Measurements from ENCODE around the gene GIT2. TPM values are rescaled to one million over a fixed set of nuclear protein-coding genes. Genes with fewer than 3 reads are reported as not detected.

GIT2 gene
- total RNA-seq, 1 experiment from 2014 or later, result 21.7 TPM

DNA sequence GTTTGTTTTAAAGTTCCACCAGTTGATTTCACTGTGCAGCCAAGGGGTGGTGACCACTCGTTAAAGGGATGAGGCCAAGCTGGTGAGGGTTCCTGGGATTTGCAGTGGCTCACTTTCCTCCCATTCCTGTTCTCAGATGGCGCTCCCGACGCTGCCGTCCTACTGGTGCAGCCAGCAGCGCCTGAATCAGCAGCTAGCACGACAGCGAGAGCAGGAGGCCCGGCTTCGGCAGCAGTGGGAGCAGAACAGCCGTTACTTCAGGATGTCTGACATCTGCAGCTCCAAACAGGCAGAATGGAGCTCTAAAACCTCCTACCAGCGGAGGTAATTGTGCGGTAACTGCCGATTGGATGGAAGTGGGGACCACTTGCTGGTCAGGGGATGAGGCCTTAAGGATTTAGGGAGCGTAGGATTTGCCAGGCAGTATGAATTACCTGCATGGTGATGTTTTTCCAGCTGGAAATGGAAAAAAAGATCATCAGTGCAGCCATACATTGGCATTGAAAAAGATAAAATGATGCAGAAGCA lies 93.2 kb downstream of the GIT2 start:
- no peak for DNase-seq (ENCODE audit: low spot score)
- peaks cover 99% of the 10 kb centered on the region for H3K27me3 Mint-ChIP-seq (ENCODE audit: low read depth)
- peaks cover 27% of the 10 kb centered on the region for H3K4me1 Mint-ChIP-seq
- ChIA-PET POLR2A (no interaction called here), CTCF (interaction anchor here (0.6 kb wide), 1 partner anchor 8 kb away, joined by 3 read pairs; no protein-coding TSS in a partner anchor)
- H3K27ac Mint-ChIP-seq, result no peak overlapping the region
- no peak for TF ChIP-seq ZNF423 (CRISPR knock-in tag; IDR thresholded peaks at IDR 0.05)
- H3K36me3 Mint-ChIP-seq, result peaks cover 35% of the 10 kb centered on the region
- H3K4me3 Mint-ChIP-seq, result no peak overlapping the region
- ATAC-seq, result no peak
- H3K9me3 Mint-ChIP-seq, result no peaks in the 10 kb centered on the region

DNA sequence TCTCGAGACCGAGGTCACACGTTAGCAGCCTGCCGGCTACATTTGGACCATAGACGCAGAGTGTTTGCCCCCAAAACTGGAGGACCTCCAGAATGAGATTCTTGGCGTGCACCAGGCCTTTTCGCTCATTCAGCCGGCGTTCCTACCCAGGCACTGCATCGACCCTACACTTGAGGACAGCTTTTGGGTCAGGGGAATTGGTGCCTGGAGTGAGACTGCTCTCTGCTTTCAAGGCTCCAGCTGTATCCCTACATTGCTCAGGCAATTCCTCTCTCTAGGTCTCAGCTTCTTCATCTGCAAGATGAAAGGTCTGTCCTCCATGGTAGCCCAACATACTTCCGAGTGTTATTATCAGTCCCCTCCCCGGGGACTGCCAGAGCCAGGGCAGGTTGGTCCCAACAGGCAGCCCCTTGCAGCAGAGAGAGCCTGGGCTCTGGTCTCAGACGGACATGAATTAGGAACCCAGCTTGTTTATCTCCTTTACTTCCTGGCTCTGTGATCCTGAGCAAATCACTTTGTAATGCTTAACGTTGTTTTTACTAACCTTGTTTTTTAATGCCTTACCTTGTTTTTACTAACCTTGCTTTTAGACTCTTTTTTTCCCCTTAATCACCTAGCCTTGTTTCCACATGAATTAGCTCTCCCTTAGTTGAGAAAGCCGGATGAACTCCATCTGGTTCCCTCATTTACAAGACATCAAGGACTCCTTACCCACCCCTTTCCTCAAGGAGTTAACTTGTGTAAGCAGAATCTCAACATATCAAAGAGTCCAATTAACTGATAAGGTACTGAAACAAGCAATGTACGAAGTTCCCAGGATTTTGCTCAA lies 95.2 kb downstream of the GIT2 start:
- TF ChIP-seq FOXK1 (CRISPR knock-in tag; IDR thresholded peaks at IDR 0.05) (peak; percentile 54; the same call in 1 of the 2 replicates), ZNF416 (CRISPR knock-in tag; IDR thresholded peaks at IDR 0.05) (no peak), ZNF219 (CRISPR knock-in tag; IDR thresholded peaks at IDR 0.05; ENCODE audit: borderline replicate concordance) (no peak), SOX15 (CRISPR knock-in tag; IDR thresholded peaks at IDR 0.05) (no peak), ZNF671 (CRISPR knock-in tag; IDR thresholded peaks at IDR 0.05) (no peak), GRHL2 (CRISPR knock-in tag; IDR thresholded peaks at IDR 0.05; ENCODE audit: insufficient replicate concordance, severe bottlenecking) (no peak)
- TF ChIP-seq, protein P1, sequence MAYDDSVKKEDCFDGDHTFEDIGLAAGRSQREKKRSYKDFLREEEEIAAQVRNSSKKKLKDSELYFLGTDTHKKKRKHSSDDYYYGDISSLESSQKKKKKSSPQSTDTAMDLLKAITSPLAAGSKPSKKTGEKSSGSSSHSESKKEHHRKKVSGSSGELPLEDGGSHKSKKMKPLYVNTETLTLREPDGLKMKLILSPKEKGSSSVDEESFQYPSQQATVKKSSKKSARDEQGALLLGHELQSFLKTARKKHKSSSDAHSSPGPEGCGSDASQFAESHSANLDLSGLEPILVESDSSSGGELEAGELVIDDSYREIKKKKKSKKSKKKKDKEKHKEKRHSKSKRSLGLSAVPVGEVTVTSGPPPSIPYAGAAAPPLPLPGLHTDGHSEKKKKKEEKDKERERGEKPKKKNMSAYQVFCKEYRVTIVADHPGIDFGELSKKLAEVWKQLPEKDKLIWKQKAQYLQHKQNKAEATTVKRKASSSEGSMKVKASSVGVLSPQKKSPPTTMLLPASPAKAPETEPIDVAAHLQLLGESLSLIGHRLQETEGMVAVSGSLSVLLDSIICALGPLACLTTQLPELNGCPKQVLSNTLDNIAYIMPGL (CRISPR knock-in tag; IDR thresholded peaks at IDR 0.05), result no peak
- TF ChIP-seq, protein P2, sequence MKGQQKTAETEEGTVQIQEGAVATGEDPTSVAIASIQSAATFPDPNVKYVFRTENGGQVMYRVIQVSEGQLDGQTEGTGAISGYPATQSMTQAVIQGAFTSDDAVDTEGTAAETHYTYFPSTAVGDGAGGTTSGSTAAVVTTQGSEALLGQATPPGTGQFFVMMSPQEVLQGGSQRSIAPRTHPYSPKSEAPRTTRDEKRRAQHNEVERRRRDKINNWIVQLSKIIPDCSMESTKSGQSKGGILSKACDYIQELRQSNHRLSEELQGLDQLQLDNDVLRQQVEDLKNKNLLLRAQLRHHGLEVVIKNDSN (CRISPR knock-in tag; IDR thresholded peaks at IDR 0.05), result no peak
- TF ChIP-seq, protein P3, sequence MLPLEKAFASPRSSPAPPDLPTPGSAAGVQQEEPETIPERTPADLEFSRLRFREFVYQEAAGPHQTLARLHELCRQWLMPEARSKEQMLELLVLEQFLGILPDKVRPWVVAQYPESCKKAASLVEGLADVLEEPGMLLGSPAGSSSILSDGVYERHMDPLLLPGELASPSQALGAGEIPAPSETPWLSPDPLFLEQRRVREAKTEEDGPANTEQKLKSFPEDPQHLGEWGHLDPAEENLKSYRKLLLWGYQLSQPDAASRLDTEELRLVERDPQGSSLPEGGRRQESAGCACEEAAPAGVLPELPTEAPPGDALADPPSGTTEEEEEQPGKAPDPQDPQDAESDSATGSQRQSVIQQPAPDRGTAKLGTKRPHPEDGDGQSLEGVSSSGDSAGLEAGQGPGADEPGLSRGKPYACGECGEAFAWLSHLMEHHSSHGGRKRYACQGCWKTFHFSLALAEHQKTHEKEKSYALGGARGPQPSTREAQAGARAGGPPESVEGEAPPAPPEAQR (CRISPR knock-in tag; IDR thresholded peaks at IDR 0.05), result no peak
- Mint-ChIP-seq H3K4me3 (peak overlapping the region; percentile 85), H3K9me3 (no peaks in the 10 kb centered on the region), H3K27ac (peak overlapping the region; percentile 81), H3K4me1 (peaks cover 24% of the 10 kb centered on the region), H3K36me3 (peaks cover 26% of the 10 kb centered on the region), H3K27me3 (ENCODE audit: low read depth) (peaks cover 99% of the 10 kb centered on the region)
- ChIA-PET CTCF (interaction anchor here (0.5 to 2.8 kb wide), 13 partner anchors 10 to 95 kb away, joined by 3 to 36 read pairs (median 4); partner anchors contain the start of gene GLTP), POLR2A (interaction anchor here (0.7 to 1.4 kb wide), 3 partner anchors 9 to 47 kb away, joined by 3 to 4 read pairs (median 3); no protein-coding TSS in a partner anchor)
- DNase-seq (ENCODE audit: low spot score) (peak; percentile 34), ATAC-seq (peak; percentile 80)

- Mint-ChIP-seq H3K9me3 (no peaks in the 10 kb centered on the region), H3K4me3 (peak within 1 kb of the TSS; percentile 85), H3K27me3 (ENCODE audit: low read depth) (peaks cover 99% of the 10 kb centered on the region), H3K36me3 (peaks cover 19% of the 10 kb centered on the region), H3K4me1 (peaks cover 24% of the 10 kb centered on the region), H3K27ac (peak within 1 kb of the TSS; percentile 81)
- ChIA-PET CTCF (interaction anchor here (1.0 to 2.8 kb wide), 12 partner anchors 9 to 94 kb away, joined by 3 to 36 read pairs (median 4); partner anchors contain the start of gene GLTP), POLR2A (interaction anchor here (0.7 to 1.4 kb wide), 3 partner anchors 10 to 46 kb away, joined by 3 to 4 read pairs (median 3); no protein-coding TSS in a partner anchor)
- ATAC-seq (peak; percentile 49), DNase-seq (ENCODE audit: low spot score) (peak; percentile 74)
- TF ChIP-seq TCF7 (CRISPR knock-in tag; IDR thresholded peaks at IDR 0.05; ENCODE audit: low read depth) (no peak), ZNF512 (CRISPR knock-in tag; IDR thresholded peaks at IDR 0.05; ENCODE audit: borderline replicate concordance) (no peak), ZNF263 (CRISPR knock-in tag; IDR thresholded peaks at IDR 0.05; ENCODE audit: low read depth) (no peak), ZNF671 (CRISPR knock-in tag; IDR thresholded peaks at IDR 0.05) (no peak), CREB1 (CRISPR knock-in tag; IDR thresholded peaks at IDR 0.05) (no peak), GABPB1 (CRISPR knock-in tag; IDR thresholded peaks at IDR 0.05) (peak; percentile 22; the same call in 1 of the 2 replicates), ZNF219 (CRISPR knock-in tag; IDR thresholded peaks at IDR 0.05; ENCODE audit: borderline replicate concordance) (no peak), ATF1 (CRISPR knock-in tag; IDR thresholded peaks at IDR 0.05) (0 out of 2 replicates have a peak, but pooled peaks have one; percentile 25)
- TF ChIP-seq, protein P4, sequence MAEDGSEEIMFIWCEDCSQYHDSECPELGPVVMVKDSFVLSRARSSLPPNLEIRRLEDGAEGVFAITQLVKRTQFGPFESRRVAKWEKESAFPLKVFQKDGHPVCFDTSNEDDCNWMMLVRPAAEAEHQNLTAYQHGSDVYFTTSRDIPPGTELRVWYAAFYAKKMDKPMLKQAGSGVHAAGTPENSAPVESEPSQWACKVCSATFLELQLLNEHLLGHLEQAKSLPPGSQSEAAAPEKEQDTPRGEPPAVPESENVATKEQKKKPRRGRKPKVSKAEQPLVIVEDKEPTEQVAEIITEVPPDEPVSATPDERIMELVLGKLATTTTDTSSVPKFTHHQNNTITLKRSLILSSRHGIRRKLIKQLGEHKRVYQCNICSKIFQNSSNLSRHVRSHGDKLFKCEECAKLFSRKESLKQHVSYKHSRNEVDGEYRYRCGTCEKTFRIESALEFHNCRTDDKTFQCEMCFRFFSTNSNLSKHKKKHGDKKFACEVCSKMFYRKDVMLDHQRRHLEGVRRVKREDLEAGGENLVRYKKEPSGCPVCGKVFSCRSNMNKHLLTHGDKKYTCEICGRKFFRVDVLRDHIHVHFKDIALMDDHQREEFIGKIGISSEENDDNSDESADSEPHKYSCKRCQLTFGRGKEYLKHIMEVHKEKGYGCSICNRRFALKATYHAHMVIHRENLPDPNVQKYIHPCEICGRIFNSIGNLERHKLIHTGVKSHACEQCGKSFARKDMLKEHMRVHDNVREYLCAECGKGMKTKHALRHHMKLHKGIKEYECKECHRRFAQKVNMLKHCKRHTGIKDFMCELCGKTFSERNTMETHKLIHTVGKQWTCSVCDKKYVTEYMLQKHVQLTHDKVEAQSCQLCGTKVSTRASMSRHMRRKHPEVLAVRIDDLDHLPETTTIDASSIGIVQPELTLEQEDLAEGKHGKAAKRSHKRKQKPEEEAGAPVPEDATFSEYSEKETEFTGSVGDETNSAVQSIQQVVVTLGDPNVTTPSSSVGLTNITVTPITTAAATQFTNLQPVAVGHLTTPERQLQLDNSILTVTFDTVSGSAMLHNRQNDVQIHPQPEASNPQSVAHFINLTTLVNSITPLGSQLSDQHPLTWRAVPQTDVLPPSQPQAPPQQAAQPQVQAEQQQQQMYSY (CRISPR knock-in tag; IDR thresholded peaks at IDR 0.05), result no peak
Observed at GRCh38 chr12:109899783-109900751, 96.1 kb downstream of the GIT2 start, which contains the start of gene TCHP. TCHP (plus strand) TSS chr12:109900274; CDS start chr12:109903027, 2,753 bp downstream.

Measured in WTC11 (cell line).